ENCODE results near the gene RCAN1.

The RCAN1 gene

DNA sequence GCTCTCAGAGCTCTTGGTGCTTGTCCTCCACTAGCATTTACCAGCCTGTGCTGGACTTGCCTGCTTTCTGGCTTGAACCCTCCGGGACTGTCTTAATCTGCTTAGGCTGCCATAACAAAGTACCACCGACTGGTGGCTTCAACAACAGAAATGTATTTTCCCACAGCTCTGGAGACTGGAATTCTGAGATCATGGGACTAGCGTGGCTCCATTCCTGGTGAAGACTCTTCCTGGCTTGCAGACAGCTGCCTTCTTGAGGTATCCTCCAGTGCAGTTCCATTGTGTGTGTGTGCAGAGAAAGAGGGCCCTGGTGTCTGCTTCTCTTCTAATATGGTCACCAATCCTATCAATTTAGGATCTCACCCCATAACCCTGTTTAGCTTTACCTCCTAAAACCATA, 22.0 kb upstream of the RCAN1 start:
- in situ Hi-C loops (cut with MboI; ENCODE audit: low sequenced_read_pairs) = no loop called here
- Histone ChIP-seq H3K4me1 (no peaks in the 10 kb centered on the region), H3K27me3 (ENCODE audit: low read depth) (no peaks in the 10 kb centered on the region), H3K36me3 (replicated peaks) (no peaks in the 10 kb centered on the region), H3K9me3 (no peaks in the 10 kb centered on the region), H3K4me3 (no peak overlapping the region)
- no peak for DNase-seq (ENCODE audit: low spot score in 2 of 2)

- Histone ChIP-seq H3K4me3 (no peak overlapping the region), H3K9me3 (no peaks in the 10 kb centered on the region), H3K4me1 (no peaks in the 10 kb centered on the region), H3K27me3 (ENCODE audit: low read depth) (no peaks in the 10 kb centered on the region), H3K36me3 (replicated peaks) (no peaks in the 10 kb centered on the region)
- in situ Hi-C loops (cut with MboI; ENCODE audit: low sequenced_read_pairs) = no loop called here
- peak in 1 of 2 experiments; percentile 67 for DNase-seq (ENCODE audit: low spot score in 2 of 2)
These were observed 20.4 kb upstream of the RCAN1 start for GRCh38 chr21:34635307-34635706.

DNA sequence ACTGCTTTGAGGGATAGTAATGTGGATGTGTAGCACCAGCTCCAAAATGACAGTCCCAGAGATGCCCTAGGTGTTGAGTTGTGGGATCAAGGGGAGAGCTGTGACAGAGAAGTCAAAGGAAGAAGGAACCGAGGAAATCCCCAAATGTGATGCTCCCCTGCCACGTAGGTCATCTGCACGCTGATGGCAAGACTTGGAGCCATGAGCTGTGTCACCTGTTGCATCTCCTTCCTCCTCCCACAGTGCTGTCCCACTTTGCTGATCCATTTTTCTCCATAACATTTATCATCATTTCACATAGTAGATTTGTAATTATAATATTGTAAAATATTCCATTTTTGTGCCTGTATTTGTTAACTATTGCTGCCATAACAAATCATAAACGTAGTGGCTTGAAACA, 17.6 kb upstream of the RCAN1 start:
- in situ Hi-C loops (cut with MboI; ENCODE audit: low sequenced_read_pairs) = no loop called here
- DNase-seq (ENCODE audit: low spot score in 2 of 2) = no peak
- Histone ChIP-seq H3K4me3 (no peak overlapping the region), H3K36me3 (replicated peaks) (no peaks in the 10 kb centered on the region), H3K4me1 (no peaks in the 10 kb centered on the region), H3K27me3 (ENCODE audit: low read depth) (no peaks in the 10 kb centered on the region), H3K9me3 (no peaks in the 10 kb centered on the region)

DNA sequence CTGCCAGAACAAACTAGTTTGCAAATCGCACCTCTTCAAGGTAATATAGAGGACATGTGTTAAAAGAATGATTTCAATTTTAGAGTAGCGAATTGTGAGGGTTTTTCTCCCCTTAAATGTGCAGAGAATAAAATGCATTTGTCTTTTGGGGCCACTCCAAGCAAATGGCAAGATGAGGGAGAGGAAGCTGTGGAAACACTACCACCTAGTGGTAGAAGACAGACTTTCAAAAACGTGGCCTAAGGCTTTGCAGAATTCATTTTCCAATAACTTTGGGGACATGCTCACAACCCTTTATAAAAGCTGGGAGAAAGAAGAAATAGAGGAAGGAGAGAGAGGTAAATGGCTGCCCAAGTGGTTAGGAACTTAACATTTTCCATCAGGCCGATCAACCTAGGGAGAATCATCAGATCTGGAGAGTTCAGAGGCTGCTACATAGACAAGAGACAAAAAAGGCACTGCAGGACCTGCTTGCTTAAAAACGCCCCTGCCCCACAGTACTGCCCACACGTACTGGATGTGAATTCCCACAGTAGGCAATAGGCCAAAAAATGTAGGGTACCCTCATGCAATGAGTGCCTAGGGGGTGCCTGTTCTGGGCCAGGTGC, 15.7 kb upstream of the RCAN1 start:
- in situ Hi-C loops (cut with MboI; ENCODE audit: low sequenced_read_pairs) = no loop called here
- DNase-seq (ENCODE audit: low spot score in 2 of 2) = peak; percentile 47 to 62

GRCh38 chr21:34626131-34626530, 11.2 kb upstream of the RCAN1 start:
- no peaks in the 10 kb centered on the region for H3K9me3 ChIP-seq
- no peaks in the 10 kb centered on the region for H3K27me3 ChIP-seq (ENCODE audit: low read depth)
- no peak overlapping the region for H3K4me3 ChIP-seq
- no peaks in the 10 kb centered on the region for H3K36me3 ChIP-seq (replicated peaks)
- in situ Hi-C loops (cut with MboI; ENCODE audit: low sequenced_read_pairs) = no loop called here
- no peaks in the 10 kb centered on the region for H3K4me1 ChIP-seq
- DNase-seq (ENCODE audit: low spot score in 2 of 2) = no peak

More for the DNA sequence above, 15.7 kb upstream of the RCAN1 start:
- Histone ChIP-seq H3K27me3 (ENCODE audit: low read depth) (no peaks in the 10 kb centered on the region), H3K4me1 (no peaks in the 10 kb centered on the region), H3K4me3 (no peak overlapping the region), H3K36me3 (replicated peaks) (no peaks in the 10 kb centered on the region), H3K9me3 (no peaks in the 10 kb centered on the region)

- Histone ChIP-seq H3K36me3 (replicated peaks) (no peaks in the 10 kb centered on the region), H3K4me3 (no peak overlapping the region), H3K27me3 (ENCODE audit: low read depth) (no peaks in the 10 kb centered on the region), H3K9me3 (no peaks in the 10 kb centered on the region), H3K4me1 (no peaks in the 10 kb centered on the region)
- in situ Hi-C loops (cut with MboI; ENCODE audit: low sequenced_read_pairs) = no loop called here
- no peak for DNase-seq (ENCODE audit: low spot score in 2 of 2)
These were observed 10.2 kb upstream of the RCAN1 start for GRCh38 chr21:34625030-34625593.

DNA sequence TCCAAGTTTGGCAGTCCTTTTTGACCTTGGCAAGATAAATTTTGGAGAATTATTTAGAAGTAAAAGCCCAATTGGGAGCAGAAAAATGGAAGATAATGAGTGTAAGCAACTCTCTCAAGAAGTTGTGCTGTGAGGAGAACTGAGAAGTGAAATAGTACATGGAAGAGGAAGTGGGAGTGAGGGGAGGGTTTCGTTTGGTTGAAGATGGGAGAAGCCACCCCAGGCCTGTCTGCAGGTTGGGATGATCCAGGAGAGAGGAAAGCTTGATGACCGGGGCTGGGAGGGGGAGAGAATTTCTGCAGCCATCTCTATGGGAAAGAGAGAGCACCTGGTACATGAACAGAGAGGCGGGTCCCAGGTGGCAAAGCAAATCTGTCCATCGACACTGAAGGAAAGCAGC, 8.6 kb upstream of the RCAN1 start:
- in situ Hi-C loops (cut with MboI; ENCODE audit: low sequenced_read_pairs) = loop anchor here (25.0 kb wide), 2 partner anchors 264 to 711 kb away; partner anchors contain the start of gene ATP5PO
- H3K4me1 ChIP-seq = no peaks in the 10 kb centered on the region
- H3K27me3 ChIP-seq (ENCODE audit: low read depth) = no peaks in the 10 kb centered on the region
- H3K36me3 ChIP-seq (replicated peaks) = no peaks in the 10 kb centered on the region
- H3K9me3 ChIP-seq = no peaks in the 10 kb centered on the region
- DNase-seq (ENCODE audit: low spot score in 2 of 2) = no peak
- no peak overlapping the region for H3K4me3 ChIP-seq

DNA sequence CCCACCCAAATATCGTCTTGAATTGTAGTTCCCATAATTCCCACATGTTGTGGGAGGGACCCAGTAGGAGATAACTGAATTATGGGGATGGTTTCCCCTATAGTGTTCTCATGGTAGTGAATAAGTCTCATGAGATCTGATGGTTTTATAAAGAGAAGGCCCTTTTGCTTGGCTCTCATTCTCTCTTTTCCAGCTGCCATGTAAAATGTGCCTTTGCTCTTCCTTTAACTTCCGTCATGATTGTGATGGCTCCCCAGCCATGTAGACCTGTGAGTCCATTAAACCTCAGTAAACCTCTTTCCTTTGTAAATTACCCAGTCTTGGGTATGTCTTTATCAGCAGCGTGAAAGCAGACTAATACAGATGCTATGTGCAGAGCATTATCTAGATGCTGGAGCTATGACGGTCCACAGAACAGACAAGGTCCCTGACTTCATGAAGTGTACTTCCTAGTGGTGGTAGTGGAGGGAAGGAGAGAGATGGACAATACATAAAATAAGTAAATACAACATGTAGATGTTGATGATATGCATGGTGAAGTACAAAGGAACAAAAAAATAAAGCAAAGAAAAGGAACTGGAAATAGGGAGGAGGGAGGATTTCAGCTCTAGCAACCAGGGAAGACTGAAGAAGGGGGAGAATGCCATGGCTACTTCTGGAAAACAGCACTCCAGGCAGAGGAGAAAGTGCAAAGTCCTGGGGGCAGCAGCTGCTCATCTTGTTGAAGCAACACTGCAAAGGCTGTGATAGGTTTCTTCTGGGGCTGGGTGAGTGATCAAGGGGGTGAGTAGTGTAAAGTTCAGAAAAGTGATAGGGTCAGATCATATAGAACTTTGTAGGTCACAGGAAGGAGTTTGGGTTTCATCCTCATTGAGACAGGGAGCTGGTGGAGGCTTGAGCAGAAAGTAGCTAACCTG, 6.8 kb upstream of the RCAN1 start:
- in situ Hi-C loops (cut with MboI; ENCODE audit: low sequenced_read_pairs) = loop anchor here (25.0 kb wide), 2 partner anchors 266 to 709 kb away; partner anchors contain the start of gene ATP5PO
- H3K36me3 ChIP-seq (replicated peaks) = no peaks in the 10 kb centered on the region
- H3K27me3 ChIP-seq (ENCODE audit: low read depth) = no peaks in the 10 kb centered on the region
- DNase-seq (ENCODE audit: low spot score in 2 of 2) = no peak
- H3K4me3 ChIP-seq = no peak overlapping the region
- no peaks in the 10 kb centered on the region for H3K4me1 ChIP-seq
- H3K9me3 ChIP-seq = no peaks in the 10 kb centered on the region

- no peaks in the 10 kb centered on the region for H3K36me3 ChIP-seq (replicated peaks)
- no peaks in the 10 kb centered on the region for H3K4me1 ChIP-seq
- no peak overlapping the region for H3K4me3 ChIP-seq
- H3K9me3 ChIP-seq = no peaks in the 10 kb centered on the region
- in situ Hi-C loops (cut with MboI; ENCODE audit: low sequenced_read_pairs) = loop anchor here (25.0 kb wide), 2 partner anchors 267 to 708 kb away; partner anchors contain the start of gene ATP5PO
- no peaks in the 10 kb centered on the region for H3K27me3 ChIP-seq (ENCODE audit: low read depth)
- no peak for DNase-seq (ENCODE audit: low spot score in 2 of 2)
These were observed 5.1 kb upstream of the RCAN1 start for GRCh38 chr21:34619841-34620665.

- Histone ChIP-seq H3K27me3 (ENCODE audit: low read depth) (no peaks in the 10 kb centered on the region), H3K36me3 (replicated peaks) (no peaks in the 10 kb centered on the region), H3K9me3 (no peaks in the 10 kb centered on the region), H3K4me1 (peaks cover 1% of the 10 kb centered on the region; the same call in 1 of the 2 replicates), H3K4me3 (no peak overlapping the region)
- in situ Hi-C loops (cut with MboI; ENCODE audit: low sequenced_read_pairs) = loop anchor here (25.0 kb wide), 2 partner anchors 268 to 707 kb away; partner anchors contain the start of gene ATP5PO
- DNase-seq (ENCODE audit: low spot score in 2 of 2) = no peak
These were observed 4.0 kb upstream of the RCAN1 start for GRCh38 chr21:34618941-34619340.

DNA sequence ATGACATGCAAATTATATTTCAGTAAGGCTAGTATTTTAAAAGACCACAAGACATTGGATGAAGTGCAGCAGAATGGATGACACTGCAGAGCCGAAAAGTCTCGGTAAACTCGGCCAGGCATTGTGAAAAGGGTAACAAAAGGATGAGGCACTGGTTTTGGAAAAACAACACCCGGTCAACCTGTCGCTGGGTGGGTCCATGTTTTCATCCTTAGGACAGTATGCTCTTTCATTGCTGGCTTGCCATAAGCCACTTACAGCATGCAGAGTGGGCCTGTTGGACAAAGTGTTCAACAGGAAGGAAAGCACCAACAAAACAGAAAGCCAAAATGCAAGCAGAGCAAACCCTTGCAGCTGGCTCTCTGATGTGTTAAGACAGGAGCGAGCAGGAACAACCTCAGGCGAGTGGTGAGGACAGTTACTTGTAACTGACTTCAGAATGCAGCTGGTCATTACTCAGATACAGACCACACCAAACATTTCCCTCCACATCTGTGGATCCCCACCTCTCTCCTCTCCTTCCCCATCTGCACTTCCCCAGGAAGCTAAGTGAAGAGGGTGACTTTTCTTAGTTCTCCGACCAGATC, 2.9 kb upstream of the RCAN1 start:
- no peaks in the 10 kb centered on the region for H3K36me3 ChIP-seq (replicated peaks)
- H3K4me1 ChIP-seq = peaks cover 12% of the 10 kb centered on the region
- in situ Hi-C loops (cut with MboI; ENCODE audit: low sequenced_read_pairs) = loop anchor here (25.0 kb wide), 2 partner anchors 269 to 706 kb away; partner anchors contain the start of gene ATP5PO
- no peaks in the 10 kb centered on the region for H3K9me3 ChIP-seq
- H3K27me3 ChIP-seq (ENCODE audit: low read depth) = no peaks in the 10 kb centered on the region
- no peak for DNase-seq (ENCODE audit: low spot score in 2 of 2)
- H3K4me3 ChIP-seq = no peak overlapping the region

DNA sequence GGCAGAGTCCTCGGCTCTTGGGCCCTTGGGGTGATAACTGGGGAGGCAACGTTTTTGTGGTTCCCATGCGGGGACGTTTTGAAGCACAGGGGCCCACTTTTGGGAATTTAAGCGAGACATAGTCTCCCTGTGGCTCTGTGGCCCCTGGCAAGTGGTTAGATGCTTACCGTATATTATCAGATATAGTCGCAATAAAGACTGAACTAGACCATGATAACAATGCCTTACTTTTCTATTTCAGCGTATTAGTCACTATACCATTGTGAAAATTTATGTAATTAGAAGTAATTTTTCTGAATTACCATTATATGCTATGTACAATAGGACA, 538 bp upstream of the RCAN1 start:
- Histone ChIP-seq H3K9me3 (no peaks in the 10 kb centered on the region), H3K27me3 (ENCODE audit: low read depth) (no peaks in the 10 kb centered on the region), H3K4me3 (peak overlapping the region; percentile 44), H3K4me1 (peaks cover 22% of the 10 kb centered on the region), H3K36me3 (replicated peaks) (no peaks in the 10 kb centered on the region)
- DNase-seq (ENCODE audit: low spot score in 2 of 2) = no peak
- in situ Hi-C loops (cut with MboI; ENCODE audit: low sequenced_read_pairs) = loop anchor here (25.0 kb wide), 2 partner anchors 272 to 703 kb away; partner anchors contain the start of gene ATP5PO

Measured in HAP-1 (cell line).